ENCODE data around the gene CLIC3.

- TF ChIP-seq EZH2 (IDR thresholded peaks at IDR 0.05) (no peak), POLR2AphosphoS5 (IDR thresholded peaks at IDR 0.05; ENCODE audit: borderline replicate concordance, low read depth, low read length) (no peak), FOXP2 (optimal IDR thresholded peaks at IDR 0.05; ENCODE audit: control extremely low read depth, extremely low read length, insufficient read depth) (no peak)
These were observed 4.0 kb upstream of the CLIC3 start for GRCh38 chr9:137000177-137000930.

Data from SK-N-MC (cell line).